Measurements from ENCODE around the gene VWC2. TPM values are rescaled to one million over a fixed set of nuclear protein-coding genes. Genes with fewer than 3 reads are reported as not detected.

The VWC2 gene
- total and polyA plus RNA-seq, 10 of the 15 experiments (the other 5 are each of a cell fraction or from before 2014, with no cell fraction given), result 0.01 to 0.06 (median 0.03) TPM; not detected in 7

DNA sequence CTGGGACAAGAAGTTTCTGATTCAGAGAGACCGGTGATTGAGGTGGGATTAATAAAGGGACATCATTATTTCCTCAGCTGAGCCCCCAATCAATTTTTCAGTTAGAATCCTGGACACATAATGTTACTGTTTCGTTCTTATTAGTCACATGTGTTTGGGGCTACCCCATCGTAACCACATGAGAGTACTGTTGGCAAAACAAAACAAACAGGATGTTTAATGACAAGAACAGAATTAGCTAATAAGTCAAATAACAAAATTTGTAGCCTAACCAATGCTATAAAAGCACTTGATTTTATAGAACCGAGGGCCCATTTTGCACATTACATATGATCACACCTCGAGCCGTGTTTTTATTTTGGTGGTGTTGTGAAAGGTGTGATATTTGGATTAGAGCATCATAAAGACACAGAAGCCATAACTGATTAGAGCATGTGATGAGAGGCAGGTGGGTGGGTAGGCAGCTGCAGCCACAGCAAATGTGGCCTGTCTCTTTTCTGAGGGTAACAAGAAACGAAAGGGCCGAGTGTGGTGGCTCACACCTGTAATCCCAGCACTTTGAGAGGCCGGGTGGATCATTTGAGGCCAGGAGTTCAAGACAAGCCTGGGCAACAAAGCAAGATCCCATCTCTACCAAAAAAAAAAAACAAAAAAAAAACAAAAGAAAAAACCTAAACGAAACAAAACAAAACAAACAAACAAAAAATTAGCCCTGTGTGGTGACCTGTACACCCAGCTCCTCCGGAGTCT is 1.8 kb upstream of the VWC2 start (continued):
- TF ChIP-seq DPF2 (IDR thresholded peaks at IDR 0.05) (peak; percentile 83), FOXM1 (IDR thresholded peaks at IDR 0.05; ENCODE audit: low read depth, low read length) (peak; percentile 32), MTA2 (IDR thresholded peaks at IDR 0.05; ENCODE audit: low read depth) (peak; percentile 93), ATF7 (IDR thresholded peaks at IDR 0.05; ENCODE audit: low read depth) (peak; percentile 80), SMARCA5 (IDR thresholded peaks at IDR 0.05) (no peak), CBX5 (IDR thresholded peaks at IDR 0.05; ENCODE audit: low read depth) (peak; percentile 65)
- TF ChIP-seq, protein P1, sequence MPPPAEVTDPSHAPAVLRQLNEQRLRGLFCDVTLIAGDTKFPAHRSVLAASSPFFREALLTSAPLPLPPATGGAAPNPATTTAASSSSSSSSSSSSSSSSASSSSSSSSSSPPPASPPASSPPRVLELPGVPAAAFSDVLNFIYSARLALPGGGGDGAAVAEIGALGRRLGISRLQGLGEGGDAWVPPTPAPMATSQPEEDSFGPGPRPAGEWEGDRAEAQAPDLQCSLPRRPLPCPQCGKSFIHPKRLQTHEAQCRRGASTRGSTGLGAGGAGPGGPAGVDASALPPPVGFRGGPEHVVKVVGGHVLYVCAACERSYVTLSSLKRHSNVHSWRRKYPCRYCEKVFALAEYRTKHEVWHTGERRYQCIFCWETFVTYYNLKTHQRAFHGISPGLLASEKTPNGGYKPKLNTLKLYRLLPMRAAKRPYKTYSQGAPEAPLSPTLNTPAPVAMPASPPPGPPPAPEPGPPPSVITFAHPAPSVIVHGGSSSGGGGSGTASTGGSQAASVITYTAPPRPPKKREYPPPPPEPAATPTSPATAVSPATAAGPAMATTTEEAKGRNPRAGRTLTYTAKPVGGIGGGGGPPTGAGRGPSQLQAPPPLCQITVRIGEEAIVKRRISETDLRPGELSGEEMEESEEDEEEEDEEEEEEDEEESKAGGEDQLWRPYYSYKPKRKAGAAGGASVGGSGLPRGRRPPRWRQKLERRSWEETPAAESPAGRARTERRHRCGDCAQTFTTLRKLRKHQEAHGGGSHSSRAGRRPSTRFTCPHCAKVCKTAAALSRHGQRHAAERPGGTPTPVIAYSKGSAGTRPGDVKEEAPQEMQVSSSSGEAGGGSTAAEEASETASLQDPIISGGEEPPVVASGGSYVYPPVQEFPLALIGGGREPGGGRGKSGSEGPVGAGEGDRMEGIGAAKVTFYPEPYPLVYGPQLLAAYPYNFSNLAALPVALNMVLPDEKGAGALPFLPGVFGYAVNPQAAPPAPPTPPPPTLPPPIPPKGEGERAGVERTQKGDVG (CRISPR knock-in tag; IDR thresholded peaks at IDR 0.05), result no peak
- TF ChIP-seq, protein P2, sequence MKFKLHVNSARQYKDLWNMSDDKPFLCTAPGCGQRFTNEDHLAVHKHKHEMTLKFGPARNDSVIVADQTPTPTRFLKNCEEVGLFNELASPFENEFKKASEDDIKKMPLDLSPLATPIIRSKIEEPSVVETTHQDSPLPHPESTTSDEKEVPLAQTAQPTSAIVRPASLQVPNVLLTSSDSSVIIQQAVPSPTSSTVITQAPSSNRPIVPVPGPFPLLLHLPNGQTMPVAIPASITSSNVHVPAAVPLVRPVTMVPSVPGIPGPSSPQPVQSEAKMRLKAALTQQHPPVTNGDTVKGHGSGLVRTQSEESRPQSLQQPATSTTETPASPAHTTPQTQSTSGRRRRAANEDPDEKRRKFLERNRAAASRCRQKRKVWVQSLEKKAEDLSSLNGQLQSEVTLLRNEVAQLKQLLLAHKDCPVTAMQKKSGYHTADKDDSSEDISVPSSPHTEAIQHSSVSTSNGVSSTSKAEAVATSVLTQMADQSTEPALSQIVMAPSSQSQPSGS (IDR thresholded peaks at IDR 0.05; ENCODE audit: low read length), result peak; percentile 57; the same call in 1 of the 2 replicates
- TF ChIP-seq, protein P3, sequence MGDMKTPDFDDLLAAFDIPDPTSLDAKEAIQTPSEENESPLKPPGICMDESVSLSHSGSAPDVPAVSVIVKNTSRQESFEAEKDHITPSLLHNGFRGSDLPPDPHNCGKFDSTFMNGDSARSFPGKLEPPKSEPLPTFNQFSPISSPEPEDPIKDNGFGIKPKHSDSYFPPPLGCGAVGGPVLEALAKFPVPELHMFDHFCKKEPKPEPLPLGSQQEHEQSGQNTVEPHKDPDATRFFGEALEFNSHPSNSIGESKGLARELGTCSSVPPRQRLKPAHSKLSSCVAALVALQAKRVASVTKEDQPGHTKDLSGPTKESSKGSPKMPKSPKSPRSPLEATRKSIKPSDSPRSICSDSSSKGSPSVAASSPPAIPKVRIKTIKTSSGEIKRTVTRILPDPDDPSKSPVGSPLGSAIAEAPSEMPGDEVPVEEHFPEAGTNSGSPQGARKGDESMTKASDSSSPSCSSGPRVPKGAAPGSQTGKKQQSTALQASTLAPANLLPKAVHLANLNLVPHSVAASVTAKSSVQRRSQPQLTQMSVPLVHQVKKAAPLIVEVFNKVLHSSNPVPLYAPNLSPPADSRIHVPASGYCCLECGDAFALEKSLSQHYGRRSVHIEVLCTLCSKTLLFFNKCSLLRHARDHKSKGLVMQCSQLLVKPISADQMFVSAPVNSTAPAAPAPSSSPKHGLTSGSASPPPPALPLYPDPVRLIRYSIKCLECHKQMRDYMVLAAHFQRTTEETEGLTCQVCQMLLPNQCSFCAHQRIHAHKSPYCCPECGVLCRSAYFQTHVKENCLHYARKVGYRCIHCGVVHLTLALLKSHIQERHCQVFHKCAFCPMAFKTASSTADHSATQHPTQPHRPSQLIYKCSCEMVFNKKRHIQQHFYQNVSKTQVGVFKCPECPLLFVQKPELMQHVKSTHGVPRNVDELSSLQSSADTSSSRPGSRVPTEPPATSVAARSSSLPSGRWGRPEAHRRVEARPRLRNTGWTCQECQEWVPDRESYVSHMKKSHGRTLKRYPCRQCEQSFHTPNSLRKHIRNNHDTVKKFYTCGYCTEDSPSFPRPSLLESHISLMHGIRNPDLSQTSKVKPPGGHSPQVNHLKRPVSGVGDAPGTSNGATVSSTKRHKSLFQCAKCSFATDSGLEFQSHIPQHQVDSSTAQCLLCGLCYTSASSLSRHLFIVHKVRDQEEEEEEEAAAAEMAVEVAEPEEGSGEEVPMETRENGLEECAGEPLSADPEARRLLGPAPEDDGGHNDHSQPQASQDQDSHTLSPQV (IDR thresholded peaks at IDR 0.05), result no peak
